Camera-type eye (tissue), 1 donor: ENCODE results near the gene IGFBPL1. TPM values are rescaled to one million over a fixed set of nuclear protein-coding genes. Genes with fewer than 3 reads are reported as not detected.

ENCODE experiments used
- total RNA-seq: library from RNA; depleted of rRNA; stranded (reverse); fragments of >200 nt; gene quantifications from one replicate; pipeline ENCODE4 v1.2.3, GENCODE V29; 2014

IGFBPL1 gene, protein sequence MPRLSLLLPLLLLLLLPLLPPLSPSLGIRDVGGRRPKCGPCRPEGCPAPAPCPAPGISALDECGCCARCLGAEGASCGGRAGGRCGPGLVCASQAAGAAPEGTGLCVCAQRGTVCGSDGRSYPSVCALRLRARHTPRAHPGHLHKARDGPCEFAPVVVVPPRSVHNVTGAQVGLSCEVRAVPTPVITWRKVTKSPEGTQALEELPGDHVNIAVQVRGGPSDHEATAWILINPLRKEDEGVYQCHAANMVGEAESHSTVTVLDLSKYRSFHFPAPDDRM
- 11.7 TPM for total RNA-seq

DNA sequence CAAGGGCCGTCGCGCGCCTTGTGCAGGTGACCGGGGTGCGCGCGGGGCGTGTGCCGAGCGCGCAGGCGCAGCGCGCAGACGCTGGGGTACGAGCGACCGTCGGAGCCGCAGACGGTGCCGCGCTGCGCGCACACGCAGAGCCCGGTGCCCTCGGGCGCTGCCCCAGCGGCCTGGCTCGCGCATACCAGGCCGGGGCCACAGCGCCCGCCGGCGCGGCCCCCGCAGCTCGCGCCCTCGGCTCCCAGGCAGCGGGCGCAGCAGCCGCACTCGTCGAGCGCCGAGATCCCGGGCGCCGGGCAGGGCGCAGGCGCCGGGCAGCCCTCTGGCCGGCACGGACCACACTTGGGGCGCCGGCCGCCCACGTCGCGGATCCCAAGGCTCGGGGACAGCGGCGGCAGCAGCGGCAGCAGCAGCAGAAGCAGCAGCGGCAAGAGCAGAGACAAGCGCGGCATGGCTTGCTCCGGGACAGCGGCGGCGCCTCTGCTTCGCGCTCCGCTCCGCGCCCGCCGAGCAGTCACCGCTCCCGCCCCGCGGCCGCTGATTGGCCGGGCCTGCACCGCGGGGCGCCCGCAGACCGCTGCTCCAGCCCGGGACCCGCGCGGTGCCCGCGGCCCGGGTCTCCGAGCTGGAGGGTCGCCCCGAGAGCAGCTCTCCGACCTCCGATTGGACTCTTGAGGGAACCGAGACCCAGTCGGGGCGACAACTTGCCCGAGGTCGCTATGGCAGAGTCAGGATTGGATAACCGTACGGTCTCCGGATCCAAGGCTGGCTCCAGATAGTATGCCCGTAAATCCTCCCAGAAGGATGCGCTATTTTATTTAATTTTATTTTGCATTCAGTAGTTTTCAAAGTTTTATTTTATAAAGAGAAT is at the start of gene IGFBPL1:
Gene IGFBPL1 (minus strand): TSS at position 482 of the 871 bp plus-strand sequence. CDS start 30 bp downstream, at position 452.

DNA sequence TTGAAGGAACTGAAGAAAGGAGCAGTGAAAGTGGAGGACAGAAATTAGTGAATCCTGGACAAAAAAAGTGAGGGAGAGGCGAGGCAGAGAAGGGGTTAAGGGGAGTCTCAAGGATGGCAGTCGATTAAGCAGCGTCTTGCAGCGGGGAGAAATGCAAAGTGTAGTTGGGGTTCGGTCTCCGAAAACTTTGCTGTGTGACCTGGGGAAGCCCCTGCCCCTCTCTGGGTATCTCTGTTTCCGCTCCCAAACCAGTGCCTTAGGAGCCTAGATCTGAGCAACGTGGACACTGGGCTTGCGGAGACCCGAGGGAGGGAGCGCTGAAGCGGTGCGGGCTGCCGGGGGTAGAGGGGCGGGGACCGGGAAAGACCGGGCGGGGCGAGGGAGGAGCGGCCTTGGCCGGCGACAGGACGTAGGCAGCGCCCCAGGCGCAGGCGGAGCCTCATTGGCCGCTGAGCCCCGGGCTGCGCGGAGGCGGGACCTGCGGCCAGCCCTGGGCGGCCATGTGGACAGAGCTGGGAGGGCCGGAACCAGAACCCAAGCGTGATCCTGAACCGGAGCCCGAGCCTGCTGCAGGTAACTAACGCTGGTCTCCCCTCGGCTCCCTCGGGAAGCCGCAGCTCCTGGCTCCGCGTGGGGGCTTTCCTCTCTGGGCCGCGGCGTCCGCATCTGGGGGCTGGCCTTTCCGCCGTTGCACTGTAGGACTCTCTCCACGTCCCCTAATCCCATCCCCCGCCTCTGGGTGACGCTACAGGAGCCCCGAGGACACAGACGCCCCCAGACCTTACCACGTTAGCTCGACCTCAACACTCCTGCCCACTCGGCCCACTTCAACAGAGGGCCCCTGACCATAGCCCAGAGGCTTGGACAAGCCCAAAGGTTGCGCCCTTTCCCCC is 31.8 kb downstream of the IGFBPL1 start, which contains the start of gene ALDH1B1:
Gene ALDH1B1 (plus strand): TSS at position 468 of the 893 bp plus-strand sequence. CDS start 3,047 bp downstream, outside the sequence.

Other genes with a start within 250 kb of the IGFBPL1 start
- gene ALDH1B1, start 31.8 kb downstream of the IGFBPL1 start, total RNA-seq: 13.5 TPM
- gene ANKRD18A, start 196.1 kb upstream of the IGFBPL1 start, total RNA-seq: 4.6 TPM